K562 (cell line): ENCODE results near the gene CHTOP. TPM values are rescaled to one million over a fixed set of nuclear protein-coding genes. Genes with fewer than 3 reads are reported as not detected.

Experiments
- ATAC-seq: fragments of 200-7000 bp; cut with Tn5 transposase; 3 replicates; pipeline ENCODE4 v1.9.1; 2020; ENCODE audit warnings: moderate library complexity
- BruUV-seq: library from RNA; stranded (reverse); fragments of 400-500 nt; replicated peaks from 2 replicates; lab custom pipeline; 2021; lab: Mats Ljungman, UMichigan
- CTCF ChIA-PET: fragments of 300-600 bp; formaldehyde crosslinking; extraction: SDS; loops from one replicate; lab custom pipeline; 2021; ENCODE audit warnings: low intra/inter-chr PET ratio; lab: Yijun Ruan, JAX
- POLR2A ChIA-PET: fragments of 300-600, 350-650 bp; sonication (Branson Sonifier 250); formaldehyde crosslinking; extraction: SDS; loops from one replicate; lab custom pipeline; 2021; ENCODE audit warnings: antibody characterized with exemption, inconsistent platforms; lab: Yijun Ruan, JAX
- DNase-seq, 4 experiments: peaks; one replicate each; pipeline versions ENCODE4 v3.0.0 to v3.0.0-alpha.2; 2011 to 2018; ENCODE audit warnings: low spot score in 3 of 4, mixed read lengths in 3 of 4; ENCODE audit errors: extremely low read depth in 1 of 4
- FAIRE-seq: peaks from 2 replicates; lab custom pipeline; 2011; peaks lifted over from hg19 to GRCh38; lab: Jason Lieb, UNC
- H2AFZ ChIP-seq: 2 replicates; pipeline ENCODE4 v1.6.0; 2011; ENCODE audit warnings: low read depth, low read length, control low read depth, inconsistent platforms
- H3K27ac ChIP-seq: fragments of 200-600 bp; 3 replicates; pipeline ENCODE4 v1.8.0; 2011; ENCODE audit warnings: low read depth, mild to moderate bottlenecking, control low read depth, inconsistent platforms, low read length, moderate library complexity, mixed read lengths; ENCODE audit errors: extremely low read depth
- H3K27me3 ChIP-seq, 2 experiments: fragments of 300-600 bp in 1 of 2; 2 replicates in 1 of 2; 3 replicates in 1 of 2; pipeline versions ENCODE4 v1.6.0 to v1.8.0; 2011; ENCODE audit warnings: inconsistent platforms in 2 of 2, low read length in 2 of 2, mild to moderate bottlenecking in 1 of 2, mixed read lengths in 1 of 2, moderate library complexity in 1 of 2; ENCODE audit not compliant: control insufficient read depth in 2 of 2, insufficient read depth in 2 of 2
- H3K36me3 ChIP-seq: fragments of 300-600 bp; 3 replicates; pipeline ENCODE4 v1.8.0; 2011; ENCODE audit warnings: mild to moderate bottlenecking, low read length, inconsistent platforms; ENCODE audit not compliant: control insufficient read depth, insufficient read depth
- H3K4me1 ChIP-seq, 2 experiments: fragments of 200-600 bp in 1 of 2; replicated peaks in 1 of 2; 2 replicates in 1 of 2; 3 replicates in 1 of 2; pipeline versions ENCODE4 v1.5.1 to v1.8.0; 2011; ENCODE audit warnings: inconsistent platforms in 2 of 2, low read length in 2 of 2, mild to moderate bottlenecking in 1 of 2, mixed read lengths in 1 of 2, moderate library complexity in 1 of 2; ENCODE audit not compliant: control insufficient read depth in 2 of 2, insufficient read depth in 2 of 2
- H3K4me2 ChIP-seq: 2 replicates; pipeline ENCODE4 v1.6.1; 2011; ENCODE audit warnings: low read length, control low read depth, inconsistent platforms, mixed read lengths; ENCODE audit not compliant: insufficient read depth
- H3K4me3 ChIP-seq: fragments of 200-600 bp; sonication (generic), shearing (Covaris generic); 2 replicates; pipeline ENCODE4 v1.5.1; 2016; ENCODE audit warnings: control low read depth, inconsistent platforms
- H3K79me2 ChIP-seq: fragments of 200-600 bp; 3 replicates; pipeline ENCODE4 v1.8.0; 2011; ENCODE audit warnings: low read length, inconsistent platforms; ENCODE audit not compliant: control insufficient read depth, insufficient read depth
- H3K9ac ChIP-seq, 2 experiments: 2 replicates each; pipeline versions ENCODE4 v1.6.0 to v1.6.1; 2011; ENCODE audit warnings: low read depth in 2 of 2, low read length in 2 of 2, control low read depth in 1 of 2, inconsistent platforms in 1 of 2, mild to moderate bottlenecking in 1 of 2, mixed read lengths in 1 of 2; ENCODE audit not compliant: insufficient read depth in 1 of 2
- H3K9me1 ChIP-seq: one replicate; pipeline ENCODE4 v1.6.0; 2011; ENCODE audit warnings: inconsistent platforms, mild to moderate bottlenecking, low read length, moderate library complexity; ENCODE audit not compliant: control insufficient read depth, insufficient read depth
- H3K9me3 ChIP-seq: replicated peaks from 2 replicates; pipeline ENCODE4 v1.5.1; 2011; ENCODE audit warnings: low read depth, low read length, inconsistent platforms; ENCODE audit not compliant: control insufficient read depth, insufficient read depth
- H4K20me1 ChIP-seq: replicated peaks from 2 replicates; pipeline ENCODE4 v1.6.1; 2011; ENCODE audit warnings: low read length, inconsistent platforms, mixed read lengths; ENCODE audit not compliant: control insufficient read depth, insufficient read depth
- BRF1 ChIP-seq: IDR thresholded peaks from 3 replicates; pipeline ENCODE4 v1.6.1; 2011; ENCODE audit warnings: borderline replicate concordance, mild to moderate bottlenecking; ENCODE audit not compliant: insufficient read length; ENCODE audit errors: extremely low read depth
- DLX4 ChIP-seq: fragments of 250-450 bp; sonication (Bioruptor Pico); IDR thresholded peaks from 2 replicates; pipeline ENCODE4 v1.6.1; 2021; ENCODE audit warnings: mild to moderate bottlenecking
- HCFC1 ChIP-seq: IDR thresholded peaks from 2 replicates; pipeline ENCODE4 v1.6.1; 2012; ENCODE audit warnings: low read depth, low read length, improper control_type of control experiment
- JUNB ChIP-seq: fragments of 450-650 bp; formaldehyde crosslinking; conservative IDR thresholded peaks from 2 replicates; pipeline ENCODE4 v1.4.0; 2020; ENCODE audit warnings: mild to moderate bottlenecking
- PHB ChIP-seq: fragments of 250-450 bp; sonication (Bioruptor Pico); IDR thresholded peaks from 2 replicates; pipeline ENCODE4 v1.5.0; 2021
- POLR2AphosphoS5 ChIP-seq: IDR thresholded peaks from 2 replicates; pipeline ENCODE4 v1.6.1; 2011; ENCODE audit warnings: mild to moderate bottlenecking, low read depth, low read length, moderate library complexity; ENCODE audit not compliant: control insufficient read depth, insufficient read depth
- SRSF3 ChIP-seq: fragments of 200-400 bp; formaldehyde crosslinking; IDR thresholded peaks from 2 replicates; pipeline ENCODE4 v1.6.1; 2016; ENCODE audit warnings: mild to moderate bottlenecking, low read length, moderate library complexity; ENCODE audit not compliant: insufficient read depth
- ZNF395 ChIP-seq: fragments of 200-800 bp; sonication (Bioruptor generic); IDR thresholded peaks from 2 replicates; pipeline ENCODE4 v1.6.1; 2017; ENCODE audit warnings: missing genetic modification characterization, missing compliant biosample characterization
- WGBS: fragments of 100-300 bp; shearing (Covaris generic); methylation state at CpG from one replicate; pipeline ENCODE4 v1.1.6; 2016; ENCODE audit warnings: low coverage, mixed read lengths; ENCODE audit not compliant: insufficient coverage; ENCODE audit errors: missing lambda C conversion rate; 5-methylcytosine and 5-hydroxymethylcytosine counted together
- in situ Hi-C: fragments of 300-500 bp; cut with MboI; formaldehyde crosslinking; loops from 4 replicates; pipeline ENCODE4 v1.15.0; 2018; ENCODE audit warnings: inconsistent platforms, mixed read lengths
- intact Hi-C: fragments of 100-400 bp; cut with micrococcal nuclease; formaldehyde crosslinking; loops from 2 replicates; pipeline ENCODE4 v1.14.2; 2022
- polyA plus RNA-seq, 8 experiments: library from polyadenylated mRNA; depleted of rRNA in 4 of 8; stranded (reverse) in 5 of 8; unstranded in 3 of 8; fragments of >200 nt; fragmentation: Nextera tagmentation in 2 of 8; fragmentation: Illumina TruSeq in 1 of 8; extraction: Ambion mirVana in 2 of 8; extraction: Trizol in 1 of 8; gene quantifications; 2 replicates each; pipeline versions ENCODE4 v1.2.1 to v1.2.3, GENCODE V29; 2011 to 2014; ENCODE audit warnings: inconsistent platforms in 1 of 8, missing spikeins in 1 of 8
- total RNA-seq, 7 experiments: library from RNA; depleted of rRNA in 6 of 7; stranded (reverse); fragments of >200 nt in 6 of 7; fragmentation: Illumina TruSeq in 2 of 7; extraction: Trizol in 2 of 7; gene quantifications; 2 replicates each; pipeline versions ENCODE4 v1.2.1 to v1.2.3, GENCODE V29; 2011 to 2021; ENCODE audit warnings: low replicate concordance in 1 of 7

Gene CHTOP
- total and polyA plus RNA-seq, 9 of the 15 experiments (the other 6 are each of a cell fraction or from before 2014, with no cell fraction given): 10.2 to 91.8 (median 60.8) TPM

GRCh38 chr1:153640861-153641260 is 7.0 kb downstream of the CHTOP start:
- H4K20me1 ChIP-seq: no peaks in the 10 kb centered on the region; the same call in 1 of the 2 replicates
- peaks cover 36% of the 10 kb centered on the region for H3K79me2 ChIP-seq
- H3K27ac ChIP-seq: no peak overlapping the region

GRCh38 chr1:153642161-153642560 is 8.3 kb downstream of the CHTOP start:
- BruUV-seq: no TSS peak
- no peak for FAIRE-seq
- ATAC-seq: no peak
- CTCF ChIA-PET: no interaction called here
- H3K9ac ChIP-seq: 0 out of 4 replicates have a peak overlapping the region, but pooled peaks of 1 of the 2 experiments have one; percentile 2
- no peak for DNase-seq
- peaks cover 99% of the 10 kb centered on the region for H3K36me3 ChIP-seq
- H2AFZ ChIP-seq: no peak overlapping the region
- peaks cover 23% of the 10 kb centered on the region for H3K79me2 ChIP-seq
- no peaks in the 10 kb centered on the region for H3K27me3 ChIP-seq
- no peaks in the 10 kb centered on the region for H3K9me3 ChIP-seq
- TF ChIP-seq BRF1 (no peak), JUNB (CRISPR knock-in tag) (no peak), DLX4 (CRISPR knock-in tag) (no peak), ZNF395 (CRISPR knock-in tag) (no peak), HCFC1 (no peak), PHB (no peak)
- TF ChIP-seq, all 486 proteins: peak for 0
- 85% methylated on average over 10 of the region's 11 CpGs for WGBS
- Histone ChIP-seq H4K20me1 (no peaks in the 10 kb centered on the region; the same call in 1 of the 2 replicates), H3K27ac (no peak overlapping the region), H3K4me2 (no peak overlapping the region), H3K4me3 (no peak overlapping the region), H3K9me1 (no peaks in the 10 kb centered on the region), H3K4me1 (no peaks in the 10 kb centered on the region; a peak in 1 of 5 replicates)
- intact Hi-C loops: no loop called here
- in situ Hi-C loops: no loop called here
- POLR2A ChIA-PET: interaction anchor here (0.8 to 11.6 kb wide), 3 partner anchors 8 to 147 kb away, joined by 3 to 205 read pairs (median 23); partner anchors contain the start of gene S100A13

More at GRCh38 chr1:153640861-153641260, 7.0 kb downstream of the CHTOP start:
- ChIA-PET CTCF (no interaction called here), POLR2A (interaction anchor here (1.0 to 11.6 kb wide), 4 partner anchors 9 to 125 kb away, joined by 3 to 205 read pairs (median 13); partner anchors contain the start of gene S100A13)
- Histone ChIP-seq H2AFZ (no peak overlapping the region), H3K9me3 (no peaks in the 10 kb centered on the region), H3K9me1 (no peaks in the 10 kb centered on the region), H3K4me3 (no peak overlapping the region), H3K4me1 (peaks cover 0 to 6% of the 10 kb centered on the region in 2 experiments; a peak in 4 of 5 replicates), H3K27me3 (no peaks in the 10 kb centered on the region)
- no peak for FAIRE-seq
- 94% methylated on average over 6 of the region's 6 CpGs for WGBS
- no peak for DNase-seq
- ATAC-seq: no peak
- in situ Hi-C loops: no loop called here
- TF ChIP-seq POLR2AphosphoS5 (0 out of 2 replicates have a peak, but pooled peaks have one; percentile 34), SRSF3 (no peak)
- TF ChIP-seq, all 486 proteins: peak for 1
- BruUV-seq: no TSS peak
- Histone ChIP-seq H3K4me2 (no peak overlapping the region), H3K9ac (no peak overlapping the region), H3K36me3 (peaks cover 100% of the 10 kb centered on the region)
- intact Hi-C loops: no loop called here
